ENCODE data around the gene RRAS.

DNA sequence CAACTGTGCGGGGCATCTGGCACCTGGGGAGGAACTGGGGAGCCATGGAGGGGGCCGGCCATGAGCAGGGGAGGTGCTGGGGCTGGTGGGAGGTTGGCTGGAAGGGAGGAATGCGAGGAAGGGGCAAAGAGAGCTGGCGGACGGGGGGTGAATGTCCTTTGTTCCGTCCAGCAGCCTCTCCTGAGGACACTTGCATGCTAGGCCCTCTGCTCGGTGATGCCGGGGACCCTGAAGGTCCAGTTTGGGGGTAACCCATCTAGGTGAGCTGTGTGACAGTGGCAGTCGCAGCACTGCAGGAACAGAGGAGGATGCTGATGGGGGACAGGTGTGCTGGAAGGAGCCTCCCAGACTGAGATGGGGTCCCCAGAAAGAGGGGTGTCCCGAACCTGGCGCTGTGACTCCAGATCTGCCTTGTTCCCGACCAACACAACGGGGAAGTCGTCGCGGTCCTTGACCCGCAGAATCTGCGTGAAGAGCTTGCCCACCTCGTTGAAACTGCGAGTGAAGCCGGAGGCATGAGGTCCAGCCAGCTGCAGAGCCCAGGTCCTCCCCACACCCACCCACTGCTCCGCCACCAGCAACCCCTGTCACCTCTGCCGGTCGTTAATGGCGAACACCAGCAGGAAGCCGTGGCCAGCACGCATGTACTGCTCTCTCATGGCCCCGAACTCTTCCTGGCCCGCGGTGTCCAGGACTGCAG is 3.6 kb downstream of the RRAS start:
- TF ChIP-seq, protein P1, sequence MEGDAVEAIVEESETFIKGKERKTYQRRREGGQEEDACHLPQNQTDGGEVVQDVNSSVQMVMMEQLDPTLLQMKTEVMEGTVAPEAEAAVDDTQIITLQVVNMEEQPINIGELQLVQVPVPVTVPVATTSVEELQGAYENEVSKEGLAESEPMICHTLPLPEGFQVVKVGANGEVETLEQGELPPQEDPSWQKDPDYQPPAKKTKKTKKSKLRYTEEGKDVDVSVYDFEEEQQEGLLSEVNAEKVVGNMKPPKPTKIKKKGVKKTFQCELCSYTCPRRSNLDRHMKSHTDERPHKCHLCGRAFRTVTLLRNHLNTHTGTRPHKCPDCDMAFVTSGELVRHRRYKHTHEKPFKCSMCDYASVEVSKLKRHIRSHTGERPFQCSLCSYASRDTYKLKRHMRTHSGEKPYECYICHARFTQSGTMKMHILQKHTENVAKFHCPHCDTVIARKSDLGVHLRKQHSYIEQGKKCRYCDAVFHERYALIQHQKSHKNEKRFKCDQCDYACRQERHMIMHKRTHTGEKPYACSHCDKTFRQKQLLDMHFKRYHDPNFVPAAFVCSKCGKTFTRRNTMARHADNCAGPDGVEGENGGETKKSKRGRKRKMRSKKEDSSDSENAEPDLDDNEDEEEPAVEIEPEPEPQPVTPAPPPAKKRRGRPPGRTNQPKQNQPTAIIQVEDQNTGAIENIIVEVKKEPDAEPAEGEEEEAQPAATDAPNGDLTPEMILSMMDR (IDR thresholded peaks at IDR 0.05) = no peak
- no peak for TF ChIP-seq POLR2A (IDR thresholded peaks at IDR 0.05)
- no peak for TF ChIP-seq EP300 (IDR thresholded peaks at IDR 0.05)
- TF ChIP-seq POLR2AphosphoS5 (IDR thresholded peaks at IDR 0.05) = no peak

Data from upper lobe of left lung (tissue), 4 donors.